Esophagus squamous epithelium (tissue), 4 donors: ENCODE data around the gene LMO2.

ENCODE experiments used
- POLR2A ChIP-seq, 4 donors: fragments of 450-650 bp; IDR thresholded peaks; one replicate each; pipeline ENCODE4 v1.6.1; 2017; ENCODE audit warnings: antibody characterized with exemption in 4 of 4, mild to moderate bottlenecking in 4 of 4, moderate library complexity in 3 of 4
- TF ChIP-seq, protein P1 (sequence below), 6 experiments: fragments of 450-650 bp in 4 of 6; fragments of 200-600 bp in 2 of 6; sonication (generic) in 2 of 6; IDR thresholded peaks; one replicate each; pipeline ENCODE4 v1.5.1; 2016 to 2019; ENCODE audit warnings: antibody characterized with exemption in 6 of 6, mild to moderate bottlenecking in 4 of 6, moderate library complexity in 4 of 6

DNA sequence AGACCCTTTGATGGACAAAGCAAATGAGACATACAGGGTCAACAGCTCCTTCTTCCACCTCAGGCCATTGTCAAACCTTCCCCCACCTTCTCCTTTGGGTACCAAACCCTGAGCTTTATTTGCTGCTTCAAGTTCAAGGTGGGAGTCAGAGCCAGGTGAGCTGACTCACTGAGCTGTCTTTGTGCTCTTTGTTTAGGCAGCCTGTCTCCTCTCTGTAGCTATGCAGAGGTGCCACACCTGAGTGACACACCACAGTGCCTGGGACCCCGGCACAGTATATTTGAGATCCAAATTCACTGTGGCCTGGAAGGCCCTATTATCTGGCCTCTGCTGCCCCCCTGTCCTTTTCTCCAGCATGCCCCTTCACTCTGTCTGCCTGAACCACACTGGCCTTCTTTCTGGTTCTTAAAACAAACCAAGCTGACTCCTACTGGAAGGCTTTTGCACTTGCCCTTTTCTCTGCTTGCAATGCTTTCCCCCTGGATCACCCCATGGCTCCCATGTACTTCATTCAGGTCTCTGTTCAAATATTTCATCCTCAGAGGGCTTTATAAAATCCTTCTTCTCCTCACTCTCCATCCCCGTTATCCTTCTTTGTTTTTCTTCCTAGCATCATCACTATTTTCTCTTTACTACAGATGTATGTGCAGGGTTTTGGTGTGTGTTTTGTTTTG, 16.1 kb downstream of the LMO2 start:
- TF ChIP-seq, protein P1, sequence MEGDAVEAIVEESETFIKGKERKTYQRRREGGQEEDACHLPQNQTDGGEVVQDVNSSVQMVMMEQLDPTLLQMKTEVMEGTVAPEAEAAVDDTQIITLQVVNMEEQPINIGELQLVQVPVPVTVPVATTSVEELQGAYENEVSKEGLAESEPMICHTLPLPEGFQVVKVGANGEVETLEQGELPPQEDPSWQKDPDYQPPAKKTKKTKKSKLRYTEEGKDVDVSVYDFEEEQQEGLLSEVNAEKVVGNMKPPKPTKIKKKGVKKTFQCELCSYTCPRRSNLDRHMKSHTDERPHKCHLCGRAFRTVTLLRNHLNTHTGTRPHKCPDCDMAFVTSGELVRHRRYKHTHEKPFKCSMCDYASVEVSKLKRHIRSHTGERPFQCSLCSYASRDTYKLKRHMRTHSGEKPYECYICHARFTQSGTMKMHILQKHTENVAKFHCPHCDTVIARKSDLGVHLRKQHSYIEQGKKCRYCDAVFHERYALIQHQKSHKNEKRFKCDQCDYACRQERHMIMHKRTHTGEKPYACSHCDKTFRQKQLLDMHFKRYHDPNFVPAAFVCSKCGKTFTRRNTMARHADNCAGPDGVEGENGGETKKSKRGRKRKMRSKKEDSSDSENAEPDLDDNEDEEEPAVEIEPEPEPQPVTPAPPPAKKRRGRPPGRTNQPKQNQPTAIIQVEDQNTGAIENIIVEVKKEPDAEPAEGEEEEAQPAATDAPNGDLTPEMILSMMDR (IDR thresholded peaks at IDR 0.05), result no peak
- no peak for TF ChIP-seq POLR2A (IDR thresholded peaks at IDR 0.05)
